B cell (primary cell): Measurements from ENCODE around the gene KCNE1.

Experiments
- CTCF ChIP-seq: fragments of 200-600 bp; IDR thresholded peaks from one replicate; pipeline ENCODE4 v1.8.0; 2022; ENCODE audit warnings: antibody characterized with exemption, mild to moderate bottlenecking
- EZH2 ChIP-seq: IDR thresholded peaks from 2 replicates; pipeline ENCODE4 v1.6.1; 2012; ENCODE audit warnings: borderline replicate concordance, low read depth, mild to moderate bottlenecking, moderate library complexity, low read length; ENCODE audit not compliant: insufficient read depth, poor library complexity, severe bottlenecking

- TF ChIP-seq EZH2 = no peak
- TF ChIP-seq CTCF = no peak
Observed at GRCh38 chr21:34554227-34554626, 42.2 kb upstream of the KCNE1 start.
